NCI-H510A treated with DMSO at 0.1 percent for 48 hours (cell line): Measurements from ENCODE around the gene RPN2.

Experiments
- DNase-seq: peaks from one replicate; lab custom pipeline; 2025; lab: John Stamatoyannopoulos, UW

RPN2 gene

DNA sequence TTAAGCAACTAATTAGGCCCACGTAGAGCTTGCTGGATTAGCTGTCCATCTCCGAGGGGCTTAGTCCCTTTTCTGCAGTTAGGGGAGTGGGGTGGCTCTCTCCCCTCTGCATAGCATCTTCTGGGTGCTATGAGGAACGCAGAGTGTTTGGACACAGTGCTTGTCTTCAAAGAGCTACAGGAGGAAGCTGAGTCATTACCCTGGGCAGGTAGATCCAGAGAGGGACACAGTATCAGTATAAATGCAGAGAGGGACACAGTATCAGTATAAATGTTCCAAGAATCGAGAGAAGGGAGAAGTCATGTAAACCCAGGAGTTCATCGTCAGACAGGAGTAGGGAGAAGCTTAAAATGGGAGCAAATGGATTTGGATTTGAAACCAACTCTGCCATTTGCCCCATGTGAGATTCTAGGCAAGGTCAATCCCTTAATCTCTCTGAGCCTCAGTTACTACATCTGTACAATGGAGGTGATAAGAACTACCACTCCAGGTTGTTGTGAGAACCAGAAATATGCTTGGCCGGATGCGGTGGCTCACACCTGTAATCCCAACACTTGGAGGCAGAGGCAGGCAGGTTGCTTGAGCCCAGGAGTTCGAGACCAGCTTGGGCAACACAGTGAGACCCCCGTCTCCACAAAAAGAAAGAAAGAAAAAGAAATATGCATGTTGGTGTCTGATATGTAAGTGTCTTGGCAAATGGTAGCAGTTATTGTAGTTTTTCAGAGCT is 88.0 kb downstream of the RPN2 start:
- no peak for DNase-seq

DNA sequence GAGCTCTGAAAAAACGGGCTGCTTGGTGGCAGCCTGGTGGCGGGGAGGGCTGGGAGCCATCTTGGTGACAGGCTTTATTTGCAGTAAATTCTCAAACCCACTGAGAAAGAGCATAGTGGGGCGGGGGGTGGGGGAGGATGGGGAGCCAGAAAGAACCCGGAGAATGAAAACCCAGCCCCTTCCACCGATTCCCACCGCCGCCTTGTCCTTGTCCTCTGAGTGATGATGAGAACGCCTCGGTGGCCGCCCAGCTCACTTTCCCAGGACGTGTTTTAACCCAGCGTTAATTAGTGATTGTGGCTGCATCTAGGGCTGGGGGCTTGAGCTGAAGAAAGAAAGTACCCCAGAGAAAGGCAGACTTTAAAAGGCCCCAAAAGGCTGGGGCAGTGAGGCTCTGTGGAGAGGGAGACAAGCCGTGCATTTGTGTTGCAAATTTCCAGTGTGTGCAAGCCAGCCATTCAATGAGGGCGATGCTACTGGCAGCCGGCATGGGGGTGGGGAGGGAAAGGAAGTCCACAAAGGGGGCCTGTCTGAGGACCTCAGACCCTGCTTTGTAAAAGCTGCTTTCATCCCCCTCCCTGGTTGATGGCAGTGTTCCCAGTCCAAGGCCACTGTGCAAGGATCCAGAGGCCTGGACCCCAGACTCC is 88.7 kb downstream of the RPN2 start:
- no peak for DNase-seq

DNA sequence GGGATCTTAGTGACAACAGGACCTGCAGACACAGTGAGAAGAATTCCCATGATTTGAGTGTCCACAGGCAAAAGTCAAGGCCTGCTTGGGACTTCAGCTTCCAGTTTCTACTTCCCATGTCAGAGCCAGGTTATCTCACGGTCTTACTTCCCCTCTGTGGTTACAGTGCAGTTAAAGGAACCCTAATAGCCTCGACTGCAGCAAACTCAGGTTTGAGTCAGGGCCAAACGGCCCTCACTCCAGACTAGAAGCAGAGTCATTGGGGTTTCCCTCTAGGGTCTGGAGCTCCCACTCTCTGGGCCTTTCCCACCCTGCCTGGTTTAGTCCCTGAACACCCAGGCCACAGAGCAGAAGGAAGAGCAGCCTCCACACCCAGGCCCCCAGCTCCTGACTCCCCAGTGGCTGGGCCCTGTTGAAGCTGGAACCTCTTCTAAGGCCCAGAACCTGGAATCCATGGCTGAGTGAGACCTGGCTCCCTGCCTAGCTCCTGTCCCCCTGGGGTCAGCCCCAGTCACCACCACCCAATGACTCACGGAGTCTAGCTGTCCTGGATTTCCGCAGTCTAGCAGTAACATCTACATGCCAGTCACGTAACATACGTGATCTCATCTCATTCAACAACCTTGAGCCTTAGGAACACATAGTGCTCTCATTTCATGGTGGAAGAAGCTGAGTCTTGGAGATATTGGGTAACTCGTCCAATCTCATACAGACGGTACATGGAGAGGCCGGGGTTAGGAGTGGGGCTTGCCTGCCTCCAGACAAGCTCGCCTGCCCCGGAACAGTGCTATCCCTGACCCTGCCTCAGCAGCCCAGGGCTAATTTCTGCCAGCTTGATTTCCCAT is 91.7 kb downstream of the RPN2 start:
- DNase-seq = no peak

DNA sequence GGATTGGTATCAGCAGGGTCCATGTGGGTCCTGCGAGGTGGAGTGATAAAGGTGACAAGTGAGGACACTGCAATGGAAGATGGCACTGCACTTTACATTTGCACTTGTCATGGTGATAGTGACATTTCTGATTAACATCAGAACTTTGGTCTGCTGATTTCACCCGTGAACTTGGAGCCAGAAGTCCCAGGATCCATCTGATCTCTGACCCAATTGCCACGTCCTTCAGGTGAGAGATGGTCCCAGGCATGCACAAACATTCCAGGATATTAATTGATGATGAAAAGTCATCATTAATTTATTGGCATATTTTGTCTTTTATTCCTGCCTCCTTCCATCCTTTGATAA is 92.3 kb downstream of the RPN2 start:
- DNase-seq = no peak

DNA sequence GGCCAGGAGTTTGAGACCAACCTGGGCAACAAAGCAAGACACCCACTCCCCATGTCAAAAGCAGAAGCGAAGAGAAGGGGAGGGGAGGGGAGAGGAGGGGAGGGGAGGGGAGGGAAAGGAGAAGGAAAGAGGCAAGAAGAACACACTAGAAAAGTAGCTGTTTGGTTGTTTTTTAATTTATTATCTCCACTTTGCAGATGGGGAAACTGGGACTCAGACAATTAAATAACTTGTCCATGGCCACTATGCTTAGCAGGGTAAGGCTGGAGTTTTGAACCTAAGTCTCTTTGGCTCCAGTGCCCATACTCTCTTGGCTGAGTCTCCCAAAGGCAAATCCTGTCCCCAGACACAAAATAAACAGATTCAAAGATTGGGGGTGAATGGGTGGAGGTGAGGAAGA is 94.9 kb downstream of the RPN2 start:
- no peak for DNase-seq

DNA sequence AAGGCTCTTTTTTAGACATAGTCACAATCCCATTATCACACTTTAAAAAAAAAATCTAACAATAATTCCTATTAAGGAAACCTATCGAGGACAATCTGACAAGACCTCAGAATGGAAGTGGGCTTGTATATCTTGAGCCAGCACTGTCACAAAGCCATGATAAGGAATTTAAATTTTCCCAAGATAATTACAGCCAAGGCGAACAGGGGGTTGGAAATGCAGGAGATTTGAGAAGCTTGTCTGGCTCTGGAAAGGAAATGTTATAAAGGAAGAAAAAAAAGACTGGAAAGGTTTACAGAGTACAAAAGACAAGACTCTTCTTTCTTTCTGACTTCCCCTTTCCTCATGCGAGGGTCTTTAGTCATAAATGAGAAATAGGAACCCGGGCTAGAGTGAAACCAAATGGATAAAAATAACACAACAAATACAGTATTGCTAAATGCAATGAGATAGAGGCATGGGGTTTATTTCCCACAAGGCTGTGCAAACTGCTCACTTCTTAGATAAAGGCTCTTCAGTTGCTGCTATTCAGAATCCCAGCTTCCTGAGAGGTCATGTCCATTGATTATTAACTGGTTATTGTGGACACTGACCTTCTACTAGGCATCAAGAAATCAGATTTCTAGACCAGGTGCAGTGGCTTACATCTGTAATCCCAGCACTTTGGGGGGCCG is 95.9 kb downstream of the RPN2 start:
- no peak for DNase-seq

DNA sequence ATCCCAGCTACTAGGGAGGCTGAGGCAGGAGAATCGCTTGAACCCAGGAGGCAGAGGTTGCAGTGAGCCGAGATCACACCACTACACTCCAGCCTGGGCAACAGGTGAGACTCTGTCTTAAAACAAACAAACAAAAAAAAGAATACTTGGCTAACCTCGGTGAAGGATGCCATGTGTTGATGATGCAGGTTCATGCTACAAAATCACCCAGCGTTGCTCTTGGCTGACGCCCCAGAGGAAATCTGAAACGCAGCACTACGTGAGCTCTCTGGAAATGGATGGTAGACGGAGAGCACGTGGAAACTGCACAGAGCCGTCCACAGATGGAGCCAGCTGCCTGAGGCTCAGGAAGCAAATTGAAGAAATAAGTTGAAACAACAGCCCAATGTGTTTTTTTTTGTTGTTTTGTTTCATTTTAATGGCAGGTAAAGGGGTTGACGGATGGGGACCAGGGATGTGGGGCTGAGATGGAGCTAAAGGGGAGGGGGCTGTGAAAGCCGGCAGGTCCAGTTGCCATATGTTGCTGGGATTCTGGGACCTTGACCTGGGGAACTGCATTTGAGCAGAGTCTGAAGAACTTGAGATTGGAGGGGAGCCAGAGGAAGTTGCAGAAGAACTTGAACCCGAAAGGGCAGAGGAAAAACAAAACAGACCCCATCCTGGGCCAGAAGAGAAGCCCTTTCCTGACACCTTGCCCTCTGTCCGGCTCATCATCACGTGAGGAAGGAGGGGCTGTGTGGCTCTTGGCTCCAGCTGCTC is 97.5 kb downstream of the RPN2 start:
- DNase-seq = peak; percentile 56

DNA sequence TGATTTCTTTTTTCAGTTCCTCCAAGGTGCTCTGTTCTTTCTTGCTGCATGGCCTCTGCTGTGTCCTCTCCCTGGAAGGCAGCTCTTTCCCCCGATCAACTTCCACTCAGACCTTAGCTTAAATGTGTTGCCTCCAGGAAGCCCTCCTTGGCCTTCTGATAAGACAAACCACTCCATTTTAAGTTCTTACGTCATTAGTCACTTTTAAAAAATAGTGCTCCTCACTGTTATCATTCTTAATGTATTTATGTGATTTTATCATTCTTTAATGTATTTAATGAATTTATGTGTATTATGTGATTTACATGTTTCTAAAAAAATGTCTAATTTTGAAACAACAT is 98.1 kb downstream of the RPN2 start:
- DNase-seq = no peak

DNA sequence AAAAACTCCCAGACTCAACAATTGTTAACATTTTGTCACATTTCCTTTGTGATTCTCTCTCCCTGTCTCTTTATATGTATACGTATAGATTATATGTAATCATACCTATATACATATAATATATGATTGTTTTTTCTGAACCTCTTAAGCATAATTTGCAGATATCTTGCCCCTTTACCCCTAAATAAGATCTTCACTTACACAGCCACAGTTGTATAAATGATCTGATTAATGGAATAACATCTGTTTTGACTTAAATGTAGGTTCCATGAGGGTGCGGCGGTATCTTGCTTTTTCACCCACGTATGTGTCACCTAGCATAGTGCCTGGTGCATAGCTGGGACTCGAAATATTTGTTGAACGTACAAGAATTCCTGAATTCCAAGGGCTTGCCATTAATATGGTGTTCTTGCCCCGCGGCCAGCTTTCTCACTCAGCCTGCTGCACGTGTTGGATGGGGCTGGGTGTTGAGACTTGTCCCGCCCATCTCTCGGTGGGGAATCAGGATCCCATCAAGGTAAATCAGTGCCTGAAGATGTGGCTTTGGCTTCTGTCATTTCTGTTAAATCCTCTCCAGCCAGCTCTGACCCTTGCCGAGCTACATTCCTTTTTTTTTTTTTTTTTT is 99.9 kb downstream of the RPN2 start:
- no peak for DNase-seq

DNA sequence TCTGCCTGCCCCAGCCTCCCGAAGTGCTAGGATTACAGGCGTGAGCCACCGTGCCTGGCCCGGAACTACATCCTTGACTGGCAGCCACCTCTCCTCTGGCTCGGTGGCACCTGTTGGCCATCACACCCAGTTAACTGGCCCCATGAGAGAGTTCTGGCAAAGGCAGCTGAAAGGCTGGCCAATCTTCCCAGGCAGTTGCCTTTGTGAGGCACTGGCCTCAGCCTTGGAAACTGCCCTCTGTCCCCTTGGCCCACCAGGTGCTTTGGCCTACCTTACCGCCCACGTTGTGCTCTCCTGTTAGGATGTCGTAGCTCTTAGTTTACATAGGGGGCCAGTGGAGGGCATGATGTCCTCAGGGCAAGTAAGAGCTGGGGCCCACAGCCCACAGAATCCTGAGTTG is 100.7 kb downstream of the RPN2 start:
- DNase-seq = no peak

DNA sequence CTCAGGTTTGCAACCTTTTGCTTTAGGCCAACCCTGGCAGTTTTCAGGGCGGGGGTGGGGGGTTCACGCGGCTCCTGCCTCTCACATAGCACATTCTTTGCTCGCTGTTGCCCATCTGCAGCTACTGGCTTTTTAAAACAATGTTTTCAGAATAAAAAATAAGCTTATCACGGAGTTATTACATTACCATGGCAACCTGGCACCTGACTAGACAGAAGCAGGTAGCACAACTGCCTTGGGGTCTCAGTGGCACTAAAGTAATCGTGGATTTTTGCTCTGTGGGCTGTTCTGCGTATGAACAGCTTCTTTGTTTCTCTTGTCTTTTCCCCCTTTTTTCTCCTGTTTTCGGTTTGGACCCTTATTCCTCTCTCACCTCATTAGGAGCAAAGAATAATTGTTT is 101.3 kb downstream of the RPN2 start:
- no peak for DNase-seq

DNA sequence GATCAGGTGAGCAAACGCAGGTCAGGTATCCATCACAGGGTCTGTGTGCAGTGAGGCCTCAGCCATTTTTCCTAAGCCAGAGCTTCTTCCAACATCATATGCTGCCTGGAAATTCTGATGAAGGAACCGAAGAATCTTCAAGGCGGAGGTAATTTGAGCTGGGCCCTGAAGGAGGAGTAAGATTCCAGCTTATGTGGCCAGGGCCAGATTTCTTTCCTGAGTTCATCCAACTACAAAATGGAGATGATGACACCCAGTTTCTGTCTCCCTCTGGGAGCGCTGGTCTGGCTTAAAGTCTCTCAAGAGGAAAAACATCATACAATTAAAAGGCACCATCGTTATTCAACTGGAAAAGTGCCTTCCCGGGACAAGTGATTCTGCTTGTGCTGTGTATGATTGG is 103.4 kb downstream of the RPN2 start:
- no peak for DNase-seq

DNA sequence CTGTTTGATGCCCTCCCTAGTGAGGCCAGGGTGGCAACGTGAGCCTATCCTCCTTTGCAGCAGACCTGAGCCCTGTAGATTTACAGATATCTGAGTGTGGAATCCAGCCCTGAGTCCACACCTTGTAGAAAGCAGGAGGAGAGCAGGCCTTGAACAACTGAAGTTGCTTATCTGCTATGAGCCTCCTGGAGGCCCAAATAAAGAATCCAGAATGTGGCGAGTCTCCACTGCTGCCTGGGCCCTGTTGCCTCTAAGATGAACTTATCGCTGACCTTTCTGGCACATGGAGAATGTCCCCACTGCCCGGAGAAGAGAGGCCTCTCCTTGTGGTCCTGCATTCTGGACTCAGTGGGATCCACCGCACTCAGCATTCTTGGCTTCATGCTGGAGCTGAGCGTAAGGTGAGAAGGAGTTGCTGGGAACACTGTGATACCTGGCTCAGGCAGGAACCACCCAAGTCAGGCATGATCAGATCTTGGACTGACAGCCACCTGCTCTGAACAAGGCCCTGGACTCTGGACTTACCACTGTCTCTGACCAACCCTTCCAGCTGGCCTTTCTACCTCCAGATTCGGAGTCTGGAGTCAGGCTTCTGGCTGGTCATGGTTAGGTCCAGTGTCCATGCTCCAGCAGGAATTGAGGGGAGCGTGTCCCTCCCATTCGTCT is 104.5 kb downstream of the RPN2 start:
- DNase-seq = no peak

DNA sequence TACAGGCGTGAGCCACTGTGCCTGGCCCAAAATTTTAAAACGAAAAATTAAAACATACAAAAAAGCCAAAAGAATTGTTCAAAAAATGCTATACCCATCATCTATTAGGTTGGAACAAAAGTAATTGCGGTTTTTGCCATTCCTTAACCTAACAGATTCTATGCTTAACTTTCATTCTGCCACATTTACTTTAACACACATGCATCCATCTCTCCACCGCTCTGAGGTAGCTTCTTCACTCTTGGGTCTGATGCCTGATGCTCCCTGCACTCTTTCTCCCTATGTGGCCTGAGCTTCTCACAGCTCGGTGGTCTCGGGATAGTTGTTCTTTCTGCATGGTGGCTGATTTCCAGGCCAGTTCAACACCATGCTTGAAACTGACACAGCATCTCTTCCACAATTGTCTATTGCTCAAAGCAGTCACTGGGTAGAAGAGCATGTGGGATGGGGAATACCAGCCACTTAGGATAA is 105.6 kb downstream of the RPN2 start:
- no peak for DNase-seq

DNA sequence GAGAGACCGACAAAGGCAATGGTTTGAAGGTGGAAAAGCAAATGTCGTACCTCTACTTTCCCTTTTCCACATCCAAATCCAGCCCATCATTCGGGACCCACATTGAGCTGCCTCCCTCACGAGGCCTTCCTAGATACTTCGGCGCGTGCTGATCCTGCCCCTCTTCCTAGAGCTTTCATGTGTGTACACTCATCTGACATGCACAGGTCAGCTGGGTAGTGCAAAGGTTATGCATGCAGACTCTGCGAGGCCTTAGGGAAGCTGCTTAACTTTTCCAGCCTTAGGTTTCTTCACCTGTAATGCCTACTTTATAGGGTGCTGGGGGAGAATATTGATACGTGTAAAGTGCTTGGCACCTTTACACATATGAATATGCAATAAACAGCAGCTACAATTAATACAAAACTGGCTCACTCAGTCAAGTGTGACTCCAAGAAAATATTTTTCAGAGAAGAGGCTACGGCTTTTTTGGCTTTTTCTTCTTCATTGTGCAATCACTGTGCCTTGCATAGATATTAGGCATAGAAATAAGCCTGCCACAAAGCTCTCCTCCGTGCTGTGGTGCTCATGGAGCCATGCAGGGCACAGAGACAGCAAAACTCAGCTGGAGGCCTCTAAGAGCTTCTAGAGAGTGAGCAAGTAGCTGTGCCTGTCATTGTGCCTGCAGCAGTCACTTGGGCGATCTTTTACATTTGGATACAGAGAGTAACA is 106.7 kb downstream of the RPN2 start:
- no peak for DNase-seq

DNA sequence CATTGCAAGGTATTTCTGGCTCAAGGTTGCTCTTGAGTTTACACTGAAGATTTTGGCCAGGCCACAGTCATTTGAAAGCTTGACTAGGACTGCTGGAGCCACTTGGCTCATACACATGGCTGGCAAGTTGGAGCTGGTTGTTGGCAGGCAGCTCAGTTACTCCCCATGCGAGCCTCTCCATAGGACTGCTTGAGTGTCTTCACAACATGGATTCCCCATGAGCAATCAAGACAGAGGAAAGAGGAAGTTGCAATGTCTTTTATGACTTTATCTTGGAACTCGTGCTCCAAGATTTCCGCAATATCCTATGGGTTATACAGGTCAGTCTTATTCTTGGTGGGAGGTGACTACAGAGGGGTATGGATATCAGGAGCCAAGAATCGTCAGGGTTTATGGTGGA is 109.0 kb downstream of the RPN2 start:
- no peak for DNase-seq

DNA sequence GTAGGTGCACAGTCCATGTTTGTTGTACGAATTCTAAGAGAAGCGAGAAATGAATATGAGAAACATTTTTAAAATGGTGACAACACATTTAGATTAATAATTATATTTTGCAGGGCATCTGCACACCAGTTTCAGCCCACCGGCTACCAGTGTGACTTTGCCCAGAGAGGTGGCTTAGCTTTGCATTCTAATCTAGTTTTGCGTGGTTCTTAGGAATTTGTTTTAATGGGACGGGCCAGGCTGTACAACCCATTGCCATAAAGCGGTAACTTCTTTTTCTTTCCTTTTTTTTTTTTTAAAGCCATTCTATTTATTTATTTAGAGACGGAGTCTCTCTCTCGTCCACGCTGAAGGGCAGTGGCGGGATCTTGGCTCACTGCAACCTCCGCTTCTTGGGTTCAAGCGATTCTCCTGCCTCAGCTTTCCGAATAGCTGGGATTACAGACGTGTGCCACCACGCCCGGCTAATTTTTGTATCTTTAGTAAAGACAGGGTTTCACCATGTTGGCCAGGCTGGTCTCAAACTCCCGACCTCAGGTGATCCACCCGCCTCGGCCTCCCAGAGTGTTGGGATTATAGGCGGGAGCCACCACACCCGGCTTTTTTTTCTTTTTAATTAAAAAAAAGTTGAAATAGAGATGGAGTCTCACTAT is 111.2 kb downstream of the RPN2 start:
- no peak for DNase-seq
